Stimulated activated CD8-positive, alpha-beta memory T cell treated with anti-CD3 and anti-CD28 coated beads, Interleukin-12 subunit alpha, Interleukin-12 subunit beta, amount 100 ng/mL, for 4 hours (primary cell): ENCODE measurements around the gene SLC4A3.

Source experiments
- DNase-seq: peaks from one replicate; pipeline ENCODE4 v3.0.0-alpha.2; 2020; ENCODE audit warnings: low read depth

The SLC4A3 gene

DNA sequence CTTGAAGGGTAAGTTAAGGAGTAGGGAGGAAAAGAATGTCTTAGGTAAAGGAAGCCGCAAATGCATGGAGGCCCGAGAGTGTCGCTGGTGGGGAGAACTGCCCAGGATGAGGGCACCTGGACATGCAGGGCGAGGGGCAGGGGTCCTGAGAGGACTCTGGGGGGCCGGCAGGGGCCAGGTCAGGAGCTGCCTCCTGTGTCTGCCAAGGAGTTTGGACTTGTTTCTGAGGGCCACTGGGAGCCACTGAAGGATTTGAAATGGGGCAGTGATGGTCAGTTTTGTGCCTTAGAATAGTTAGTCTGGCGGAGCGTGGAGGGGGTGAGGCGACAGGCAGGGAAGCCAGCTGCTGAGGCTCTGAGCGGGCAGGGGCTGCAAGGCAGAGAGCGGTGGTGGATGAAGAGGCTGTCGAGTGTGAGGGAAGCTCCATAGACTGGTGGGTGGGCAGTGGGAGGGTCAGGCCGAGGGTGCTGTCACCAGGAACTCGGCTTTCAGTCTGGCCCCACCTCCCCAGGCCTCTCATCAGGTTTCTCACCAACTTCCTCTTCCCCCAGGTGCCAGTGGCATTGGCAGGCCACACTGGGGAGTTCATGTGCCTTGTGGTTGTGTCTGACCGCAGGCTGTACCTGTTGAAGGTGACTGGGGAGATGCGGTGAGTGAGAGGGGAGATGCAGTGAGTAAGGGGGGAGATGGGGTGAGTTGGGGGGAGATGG lies 14.7 kb upstream of the SLC4A3 start:
- DNase-seq: no peak

DNA sequence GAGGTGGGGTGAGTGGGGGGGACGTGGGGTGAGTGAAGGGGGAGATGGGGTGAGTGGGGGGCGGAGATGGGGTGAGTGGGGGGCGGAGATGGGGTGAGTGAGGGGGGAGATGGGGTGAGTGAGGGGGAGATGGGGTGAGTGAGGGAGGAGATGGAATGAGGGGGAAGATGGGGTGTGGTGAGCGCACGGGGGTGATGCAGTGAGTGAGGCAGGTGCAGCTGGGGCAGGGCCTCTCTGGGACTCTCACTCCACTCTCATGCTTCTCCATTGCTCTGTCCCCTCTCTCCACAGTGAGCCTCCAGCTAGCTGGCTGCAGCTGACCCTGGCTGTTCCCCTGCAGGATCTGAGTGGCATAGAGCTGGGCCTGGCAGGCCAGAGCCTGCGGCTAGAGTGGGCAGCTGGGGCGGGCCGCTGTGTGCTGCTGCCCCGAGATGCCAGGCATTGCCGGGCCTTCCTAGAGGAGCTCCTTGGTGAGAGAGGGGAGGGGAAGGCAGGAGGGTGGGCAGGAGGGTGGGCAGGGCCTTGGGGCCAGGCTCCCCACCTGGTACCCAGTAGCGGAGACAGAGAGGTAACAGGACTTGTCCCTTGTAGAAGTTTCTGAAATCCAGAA lies 13.9 kb upstream of the SLC4A3 start:
- no peak for DNase-seq

GRCh38 chr2:219614076-219614860 lies 13.2 kb upstream of the SLC4A3 start:
- no peak for DNase-seq

DNA sequence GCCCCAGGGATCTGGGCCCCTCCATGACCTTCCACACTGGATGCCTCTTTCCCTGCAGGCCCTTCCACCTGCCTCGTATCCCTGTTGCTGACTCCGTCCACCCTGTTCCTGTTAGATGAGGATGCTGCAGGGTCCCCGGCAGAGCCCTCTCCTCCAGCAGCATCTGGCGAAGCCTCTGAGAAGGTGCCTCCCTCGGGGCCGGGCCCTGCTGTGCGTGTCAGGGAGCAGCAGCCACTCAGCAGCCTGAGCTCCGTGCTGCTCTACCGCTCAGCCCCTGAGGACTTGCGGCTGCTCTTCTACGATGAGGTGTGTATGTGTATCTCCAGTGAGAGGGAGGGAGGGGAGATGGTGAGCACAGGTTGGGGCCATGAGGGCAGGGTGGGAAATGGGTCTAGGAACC lies 12.4 kb upstream of the SLC4A3 start:
- DNase-seq: no peak

DNA sequence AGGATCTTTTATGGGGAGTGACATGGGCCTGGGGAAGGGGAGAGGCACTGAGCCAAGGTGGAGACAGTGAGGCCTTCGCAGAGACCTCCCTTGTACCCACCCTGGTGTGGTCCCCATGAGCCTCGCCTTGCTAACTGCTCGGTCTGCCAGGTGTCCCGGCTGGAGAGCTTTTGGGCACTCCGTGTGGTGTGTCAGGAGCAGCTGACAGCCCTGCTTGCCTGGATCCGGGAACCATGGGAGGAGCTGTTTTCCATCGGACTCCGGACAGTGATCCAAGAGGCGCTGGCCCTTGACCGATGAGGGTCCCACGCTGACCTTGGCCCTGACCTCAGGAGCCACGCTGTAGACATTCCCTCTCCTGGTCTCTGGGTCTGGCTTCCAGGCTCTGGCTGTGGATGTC lies 11.5 kb upstream of the SLC4A3 start:
- DNase-seq: no peak

DNA sequence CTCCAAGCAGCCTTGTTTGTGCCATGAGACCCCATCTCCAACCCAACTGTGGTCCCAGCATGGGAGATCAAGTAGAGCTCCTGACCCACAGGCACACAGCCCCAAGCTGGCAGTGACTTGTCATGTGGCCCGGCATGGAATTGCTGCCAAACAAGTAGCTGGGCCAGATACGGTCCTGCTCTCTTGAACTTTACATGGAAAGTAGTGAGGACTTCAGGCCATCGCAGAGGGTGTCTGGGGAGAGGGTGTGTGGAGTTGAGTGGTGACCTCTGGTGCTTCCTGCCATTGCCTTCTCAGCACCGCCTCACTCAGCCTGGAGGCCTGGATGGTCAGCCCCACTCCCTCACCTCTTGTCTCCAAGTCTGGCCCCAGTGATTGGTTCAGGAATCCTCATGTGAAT lies 10.9 kb upstream of the SLC4A3 start:
- DNase-seq: no peak

DNA sequence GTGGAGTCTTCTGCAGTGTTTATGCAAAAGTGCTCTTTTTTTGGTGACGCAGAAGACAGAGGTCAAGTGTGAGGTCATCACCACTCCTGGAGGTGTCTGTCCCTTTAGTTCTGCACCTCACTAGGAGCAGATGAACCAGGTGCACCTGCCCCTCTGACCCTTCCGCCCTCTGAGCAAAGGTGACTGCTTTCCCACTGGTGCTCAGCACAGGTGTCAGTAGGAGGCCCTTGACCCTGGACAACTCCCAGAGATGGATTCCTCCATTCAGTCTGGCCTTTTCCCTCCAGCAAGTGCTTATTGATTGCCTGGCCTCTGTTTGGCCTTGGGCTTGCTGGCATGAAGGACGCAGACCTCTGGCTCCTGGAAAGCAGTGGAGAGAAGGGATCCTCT lies 8.7 kb upstream of the SLC4A3 start:
- DNase-seq: no peak

DNA sequence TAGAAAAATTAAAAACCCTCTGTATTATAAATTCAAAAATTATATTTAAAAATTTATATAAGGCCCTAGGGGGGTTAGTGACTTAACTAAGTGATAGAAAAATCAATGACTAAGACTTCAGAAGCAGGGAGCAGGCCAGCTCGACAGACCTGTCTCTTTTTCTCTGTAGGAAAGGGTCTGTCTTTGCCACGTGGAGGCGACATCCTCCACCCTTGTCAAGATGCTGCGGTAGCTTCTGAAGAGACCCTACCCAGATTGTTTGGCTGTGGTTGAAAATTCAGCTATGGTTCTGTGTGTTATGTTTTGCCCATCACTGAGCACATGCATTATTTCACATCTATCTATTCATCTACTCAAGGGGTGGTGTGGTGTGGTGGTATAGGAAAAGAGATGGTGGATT lies 8.2 kb upstream of the SLC4A3 start:
- DNase-seq: no peak

GRCh38 chr2:219620546-219620945 lies 6.9 kb upstream of the SLC4A3 start:
- no peak for DNase-seq

- no peak for DNase-seq
Measured at GRCh38 chr2:219621935-219622334, 5.5 kb upstream of the SLC4A3 start.

DNA sequence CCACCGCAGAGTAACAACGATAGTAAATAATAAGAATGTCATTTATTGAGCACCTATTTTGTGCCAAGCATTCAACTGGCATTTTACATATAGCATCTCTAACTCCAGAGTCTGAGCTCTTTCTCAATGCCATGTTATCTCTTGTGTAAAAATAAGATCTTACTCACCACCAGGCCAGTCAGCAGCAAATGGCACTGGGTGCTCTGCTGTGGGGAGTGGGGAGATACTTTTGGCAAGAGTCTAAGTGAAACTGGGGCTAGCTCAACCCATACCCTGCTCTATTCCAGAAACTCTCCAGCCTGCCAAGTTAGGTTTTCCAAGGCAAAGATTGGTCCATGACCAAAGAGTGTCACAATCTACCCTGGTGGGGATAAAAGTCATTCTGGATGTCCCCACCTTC lies 5.0 kb upstream of the SLC4A3 start:
- DNase-seq: no peak

GRCh38 chr2:219624565-219624964 lies 2.9 kb upstream of the SLC4A3 start:
- no peak for DNase-seq

- no peak for DNase-seq
Measured at GRCh38 chr2:219625179-219625578, 2.3 kb upstream of the SLC4A3 start.

- DNase-seq: no peak
Measured at GRCh38 chr2:219626540-219626939, 890 bp upstream of the SLC4A3 start.

GRCh38 chr2:219628235-219628985 lies 980 bp downstream of the SLC4A3 start:
- no peak for DNase-seq

DNA sequence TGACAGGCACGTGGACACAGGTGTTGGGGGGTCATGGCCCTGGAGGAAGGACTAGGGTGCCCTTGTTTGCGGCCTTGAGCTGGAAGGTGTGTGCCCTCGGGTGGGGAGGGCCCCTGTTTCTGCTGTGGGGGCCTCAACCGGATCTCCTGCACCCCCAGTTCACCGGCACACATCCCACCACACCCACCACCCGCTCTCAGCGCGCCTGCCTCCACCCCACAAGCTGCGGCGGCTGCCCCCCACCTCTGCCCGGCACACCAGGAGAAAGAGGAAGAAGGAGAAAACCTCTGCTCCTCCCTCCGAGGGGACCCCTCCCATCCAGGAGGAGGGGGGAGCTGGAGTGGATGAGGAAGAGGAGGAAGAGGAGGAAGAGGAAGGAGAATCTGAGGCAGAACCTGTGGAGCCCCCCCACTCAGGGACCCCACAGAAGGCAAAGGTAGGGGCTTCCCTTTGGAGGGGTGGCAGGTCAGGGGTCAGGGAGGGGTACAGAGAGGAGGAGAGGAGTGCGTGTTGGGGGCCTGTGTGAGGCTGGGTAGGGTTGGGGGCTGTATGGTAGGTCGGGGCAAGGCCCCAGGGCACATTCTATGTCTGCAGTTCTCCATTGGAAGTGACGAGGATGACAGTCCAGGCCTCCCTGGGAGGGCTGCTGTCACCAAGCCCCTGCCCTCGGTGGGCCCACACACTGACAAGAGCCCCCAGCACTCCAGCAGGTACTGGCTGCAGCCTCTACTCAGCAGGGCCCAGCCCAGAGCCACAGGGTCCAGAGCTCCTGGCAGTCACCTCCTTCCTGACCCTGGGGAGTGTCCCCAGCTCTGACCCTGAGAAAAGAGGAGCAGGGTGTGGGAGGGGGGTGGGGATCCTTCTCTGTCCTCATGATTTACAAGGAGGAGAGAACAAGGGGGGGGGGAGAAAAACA lies 1.8 kb downstream of the SLC4A3 start:
- no peak for DNase-seq

GRCh38 chr2:219629976-219630695 lies 2.7 kb downstream of the SLC4A3 start:
- no peak for DNase-seq

DNA sequence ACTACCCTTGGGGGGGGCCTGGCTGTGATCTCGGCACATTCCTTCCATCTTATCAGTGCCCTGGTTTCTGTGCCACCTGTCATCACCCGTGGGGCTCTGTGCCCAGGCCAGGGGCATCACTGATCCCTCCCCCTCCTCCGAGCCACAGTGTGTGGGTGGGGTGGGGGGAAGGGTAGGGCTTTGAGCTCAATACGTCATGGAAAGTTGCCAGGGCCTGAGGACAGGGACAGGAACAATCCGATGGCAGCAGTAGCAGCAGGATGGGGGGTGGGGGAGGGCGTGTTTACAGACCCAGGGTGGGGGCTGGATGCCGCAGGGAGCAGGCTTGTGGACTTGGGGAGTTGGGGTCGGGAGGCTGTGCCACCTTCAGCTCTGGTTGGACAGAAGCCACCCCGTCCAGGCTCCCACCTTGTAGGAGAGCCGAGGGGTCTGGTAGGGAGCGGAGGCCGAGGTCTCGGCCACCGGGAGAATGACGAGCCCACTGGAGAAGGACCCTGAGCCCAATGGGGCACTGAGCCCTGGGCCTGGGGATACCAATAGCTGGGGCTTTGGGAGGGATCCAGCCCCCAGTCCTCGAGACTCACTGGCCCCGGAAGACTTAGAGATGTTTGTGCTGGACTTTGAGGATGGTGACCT lies 3.5 kb downstream of the SLC4A3 start:
- no peak for DNase-seq

GRCh38 chr2:219631406-219631891 lies 4.0 kb downstream of the SLC4A3 start:
- DNase-seq: no peak
